Astrocyte (in vitro differentiated cells and primary cell): ENCODE results near the gene MORN1. TPM values are rescaled to one million over a fixed set of nuclear protein-coding genes. Genes with fewer than 3 reads are reported as not detected.
A peak's percentile ranks its signal among the peaks of the same experiment; 100 is the strongest.

ENCODE experiments used
- DNase-seq: peaks from one replicate; pipeline ENCODE4 v3.0.0-alpha.2; 2010; ENCODE audit warnings: low read depth
- FAIRE-seq: peaks from 2 replicates; lab custom pipeline; 2011; peaks lifted over from hg19 to GRCh38; lab: Jason Lieb, UNC
- H2AFZ ChIP-seq: 2 replicates; pipeline ENCODE4 v1.6.0; 2012; ENCODE audit warnings: low read depth, low read length, inconsistent platforms
- H3K27ac ChIP-seq: 2 replicates; pipeline ENCODE4 v1.5.1; 2011; ENCODE audit warnings: low read depth, low read length, inconsistent platforms
- H3K27me3 ChIP-seq: 2 replicates; pipeline ENCODE4 v1.6.0; 2011; ENCODE audit warnings: low read length, inconsistent platforms; ENCODE audit not compliant: insufficient read depth
- H3K36me3 ChIP-seq: 2 replicates; pipeline ENCODE4 v1.5.1; 2011; ENCODE audit warnings: low read length, inconsistent platforms; ENCODE audit not compliant: insufficient read depth
- H3K4me1 ChIP-seq: 2 replicates; pipeline ENCODE4 v1.5.1; 2011; ENCODE audit warnings: low read length, inconsistent platforms; ENCODE audit not compliant: insufficient read depth
- H3K4me2 ChIP-seq: 2 replicates; pipeline ENCODE4 v1.6.0; 2012; ENCODE audit warnings: low read length, inconsistent platforms
- H3K4me3 ChIP-seq: 2 replicates; pipeline ENCODE4 v1.5.1; 2011; ENCODE audit warnings: low read depth, mild to moderate bottlenecking, low read length, inconsistent platforms; ENCODE audit not compliant: insufficient read depth
- H3K79me2 ChIP-seq: 2 replicates; pipeline ENCODE4 v1.6.0; 2012; ENCODE audit warnings: mild to moderate bottlenecking, low read length, inconsistent platforms; ENCODE audit not compliant: insufficient read depth
- H3K9ac ChIP-seq: 2 replicates; pipeline ENCODE4 v1.6.0; 2012; ENCODE audit warnings: mild to moderate bottlenecking, low read length, inconsistent platforms
- H3K9me3 ChIP-seq: 2 replicates; pipeline ENCODE4 v1.5.1; 2012; ENCODE audit warnings: low read depth, mild to moderate bottlenecking, low read length, inconsistent platforms; ENCODE audit not compliant: insufficient read depth
- H4K20me1 ChIP-seq: 2 replicates; pipeline ENCODE4 v1.6.0; 2012; ENCODE audit warnings: low read length, inconsistent platforms; ENCODE audit not compliant: insufficient read depth
- H3K27ac Mint-ChIP-seq: one replicate; pipeline ENCODE4 v1.8.0; 2021; ENCODE audit warnings: mild to moderate bottlenecking, mixed read lengths; ENCODE audit not compliant: unreplicated experiment
- H3K27me3 Mint-ChIP-seq: one replicate; pipeline ENCODE4 v1.8.0; 2021; ENCODE audit warnings: low read depth, mixed read lengths; ENCODE audit not compliant: unreplicated experiment
- H3K36me3 Mint-ChIP-seq: one replicate; pipeline ENCODE4 v1.8.0; 2021; ENCODE audit warnings: low read depth, mixed read lengths; ENCODE audit not compliant: unreplicated experiment
- H3K4me1 Mint-ChIP-seq: one replicate; pipeline ENCODE4 v1.8.0; 2021; ENCODE audit warnings: low read depth, mixed read lengths; ENCODE audit not compliant: unreplicated experiment
- H3K4me3 Mint-ChIP-seq: one replicate; pipeline ENCODE4 v1.8.0; 2021; ENCODE audit warnings: mild to moderate bottlenecking, moderate library complexity, mixed read lengths; ENCODE audit not compliant: unreplicated experiment
- H3K9me3 Mint-ChIP-seq: one replicate; pipeline ENCODE4 v1.8.0; 2021; ENCODE audit warnings: mild to moderate bottlenecking, mixed read lengths; ENCODE audit not compliant: unreplicated experiment
- CTCF ChIP-seq: IDR thresholded peaks from 2 replicates; pipeline ENCODE4 v1.5.1; 2011; ENCODE audit warnings: low read depth, mild to moderate bottlenecking, inconsistent platforms, low read length, moderate library complexity; ENCODE audit not compliant: insufficient read depth
- EZH2 ChIP-seq: IDR thresholded peaks from 2 replicates; pipeline ENCODE4 v1.6.1; 2012; ENCODE audit warnings: mild to moderate bottlenecking, low read length, inconsistent platforms; ENCODE audit not compliant: insufficient read depth
- total RNA-seq: library from RNA; stranded (reverse); gene quantifications from 2 replicates; pipeline ENCODE4 v1.2.1, GENCODE V29; 2021

MORN1 gene
- total RNA-seq, 1 donor from 2014 or later, result 9.2 TPM

- no peaks in the 10 kb centered on the region for H3K9me3 Mint-ChIP-seq
- peak; percentile 96 for DNase-seq
- peak; percentile 62 for FAIRE-seq
- H3K4me1 Mint-ChIP-seq, result peaks cover 40% of the 10 kb centered on the region
- H3K36me3 ChIP-seq, result no peaks in the 10 kb centered on the region
- no peaks in the 10 kb centered on the region for H3K27me3 ChIP-seq
- no peaks in the 10 kb centered on the region for H3K27me3 Mint-ChIP-seq
- H3K4me2 ChIP-seq, result peak overlapping the region; percentile 68
- peak overlapping the region; percentile 61 for H3K27ac ChIP-seq
- TF ChIP-seq CTCF (no peak), EZH2 (no peak)
- H3K4me3 ChIP-seq, result no peak overlapping the region
- peaks cover 42% of the 10 kb centered on the region for H3K4me1 ChIP-seq
- peaks cover 61% of the 10 kb centered on the region for H4K20me1 ChIP-seq
- H3K27ac Mint-ChIP-seq, result peak overlapping the region; percentile 86
- peak overlapping the region; percentile 57 for H3K9ac ChIP-seq
- no peaks in the 10 kb centered on the region for H3K9me3 ChIP-seq
- H3K79me2 ChIP-seq, result peaks cover 82% of the 10 kb centered on the region
- H2AFZ ChIP-seq, result no peak overlapping the region
- H3K36me3 Mint-ChIP-seq, result peaks cover 4% of the 10 kb centered on the region
- H3K4me3 Mint-ChIP-seq, result no peak overlapping the region
Measured at GRCh38 chr1:2279210-2279639, 112.1 kb downstream of the MORN1 start.

DNA sequence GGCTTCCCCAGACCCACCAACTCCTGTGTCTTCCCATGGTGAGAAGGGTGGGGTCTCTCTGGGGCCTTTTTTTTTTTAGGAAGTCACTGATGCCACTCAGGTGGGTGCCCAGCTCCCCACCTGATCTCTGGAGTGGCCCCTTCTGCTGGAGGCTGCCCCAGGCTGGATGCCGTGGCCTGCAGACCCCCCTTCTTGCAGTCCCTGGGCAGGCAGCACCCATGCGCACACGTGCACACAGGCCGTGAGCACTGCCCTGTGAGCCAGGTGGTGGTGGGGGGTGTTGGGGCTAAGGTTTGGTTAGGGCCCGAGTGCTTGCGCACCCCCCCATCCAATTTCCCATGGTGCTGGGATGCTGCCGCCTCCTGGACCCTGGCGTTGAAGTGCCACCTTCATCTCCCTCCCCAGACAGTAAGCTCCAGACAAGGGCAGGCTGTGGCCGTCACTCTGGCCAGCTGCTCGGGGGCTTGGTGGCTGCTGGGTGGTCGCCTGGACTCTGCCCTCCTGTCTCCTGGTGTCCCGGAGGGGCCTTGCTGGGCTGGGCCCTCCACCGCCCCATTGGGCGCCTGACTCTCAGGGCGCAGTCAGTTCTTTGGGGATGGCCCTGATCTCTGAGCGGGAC is 112.7 kb downstream of the MORN1 start:
- TF ChIP-seq CTCF, result no peak
- no peak for TF ChIP-seq EZH2
- Histone ChIP-seq H2AFZ (no peak overlapping the region), H3K27ac (peak overlapping the region; percentile 45), H3K4me1 (peaks cover 42% of the 10 kb centered on the region), H3K9ac (peak overlapping the region; percentile 44), H3K9me3 (no peaks in the 10 kb centered on the region), H3K4me2 (peak overlapping the region; percentile 68), H3K36me3 (no peaks in the 10 kb centered on the region), H3K79me2 (peaks cover 82% of the 10 kb centered on the region), H4K20me1 (peaks cover 61% of the 10 kb centered on the region), H3K27me3 (no peaks in the 10 kb centered on the region), H3K4me3 (no peak overlapping the region)
- peaks cover 41% of the 10 kb centered on the region for H3K4me1 Mint-ChIP-seq
- H3K27me3 Mint-ChIP-seq, result no peaks in the 10 kb centered on the region
- peaks cover 4% of the 10 kb centered on the region for H3K36me3 Mint-ChIP-seq
- peak overlapping the region; percentile 86 for H3K27ac Mint-ChIP-seq
- no peak overlapping the region for H3K4me3 Mint-ChIP-seq
- no peak for FAIRE-seq
- no peak for DNase-seq
- no peaks in the 10 kb centered on the region for H3K9me3 Mint-ChIP-seq

GRCh38 chr1:2277741-2278488 is 113.4 kb downstream of the MORN1 start:
- peak overlapping the region; percentile 51 for H3K4me3 Mint-ChIP-seq
- H3K79me2 ChIP-seq, result peaks cover 82% of the 10 kb centered on the region
- FAIRE-seq (no peak), DNase-seq (no peak)
- H3K4me2 ChIP-seq, result no peak overlapping the region
- peaks cover 4% of the 10 kb centered on the region for H3K36me3 Mint-ChIP-seq
- peak overlapping the region; percentile 1 for H3K9ac ChIP-seq
- TF ChIP-seq CTCF (no peak), EZH2 (no peak)
- no peak overlapping the region for H2AFZ ChIP-seq
- peaks cover 42% of the 10 kb centered on the region for H3K4me1 ChIP-seq
- H3K4me3 ChIP-seq, result no peak overlapping the region
- no peaks in the 10 kb centered on the region for H3K9me3 ChIP-seq
- no peaks in the 10 kb centered on the region for H3K9me3 Mint-ChIP-seq
- no peaks in the 10 kb centered on the region for H3K36me3 ChIP-seq
- peak overlapping the region; percentile 75 for H3K27ac Mint-ChIP-seq
- no peak overlapping the region for H3K27ac ChIP-seq
- no peaks in the 10 kb centered on the region for H3K27me3 ChIP-seq
- H4K20me1 ChIP-seq, result peaks cover 62% of the 10 kb centered on the region
- no peaks in the 10 kb centered on the region for H3K27me3 Mint-ChIP-seq
- peaks cover 48% of the 10 kb centered on the region for H3K4me1 Mint-ChIP-seq
